Hepatic stellate cell (primary cell): ENCODE results near the gene CSNK2A1.
"Not testable (repeated sequence)": the region's sequence is repeated elsewhere in the genome, so short reads cannot be mapped to it uniquely, and the experiment has no call there.

Experiments used
- DNase-seq: peaks from one replicate; pipeline ENCODE4 v3.0.0; 2011; ENCODE audit warnings: low spot score

The CSNK2A1 gene

GRCh38 chr20:543369-544152 lies at the start of gene CSNK2A1:
CSNK2A1 (minus strand) TSS chr20:543790; CDS start chr20:508551, 35,239 bp downstream.
- DNase-seq = peak; percentile 89

- DNase-seq = no peak
Measured at GRCh38 chr20:592506-592905, 48.9 kb upstream of the CSNK2A1 start.

GRCh38 chr20:591941-592340 lies 48.4 kb upstream of the CSNK2A1 start:
- DNase-seq = no peak

- DNase-seq = no peak
Measured at GRCh38 chr20:588932-589672, 45.5 kb upstream of the CSNK2A1 start.

- DNase-seq = no peak
Measured at GRCh38 chr20:588476-588875, 44.9 kb upstream of the CSNK2A1 start.

GRCh38 chr20:584971-585301 lies 41.3 kb upstream of the CSNK2A1 start:
- no peak for DNase-seq

GRCh38 chr20:584161-584970 lies 40.8 kb upstream of the CSNK2A1 start:
- DNase-seq = no peak

GRCh38 chr20:582204-582603 lies 38.6 kb upstream of the CSNK2A1 start:
- no peak for DNase-seq

- not testable (repeated sequence) for DNase-seq
Measured at GRCh38 chr20:578940-579690, 35.5 kb upstream of the CSNK2A1 start.

GRCh38 chr20:577167-577791 lies 33.7 kb upstream of the CSNK2A1 start:
- no peak for DNase-seq

- DNase-seq = no peak
Measured at GRCh38 chr20:576156-576555, 32.6 kb upstream of the CSNK2A1 start.

- no peak for DNase-seq
Measured at GRCh38 chr20:575230-575629, 31.6 kb upstream of the CSNK2A1 start.

- DNase-seq = no peak
Measured at GRCh38 chr20:574297-574942, 30.8 kb upstream of the CSNK2A1 start.

GRCh38 chr20:573414-574296 lies 30.1 kb upstream of the CSNK2A1 start:
- DNase-seq = no peak

- no peak for DNase-seq
Measured at GRCh38 chr20:572727-573126, 29.1 kb upstream of the CSNK2A1 start.

- DNase-seq = peak; percentile 40
Measured at GRCh38 chr20:571754-572441, 28.3 kb upstream of the CSNK2A1 start.

GRCh38 chr20:568673-569415 lies 25.3 kb upstream of the CSNK2A1 start:
- DNase-seq = no peak

GRCh38 chr20:568097-568652 lies 24.6 kb upstream of the CSNK2A1 start:
- no peak for DNase-seq
